AG04450 (cell line): ENCODE data around the gene SCUBE1. TPM values are rescaled to one million over a fixed set of nuclear protein-coding genes. Genes with fewer than 3 reads are reported as not detected.

Experiments used
- CTCF ChIA-PET: fragments of 300-600, 350-600 bp; formaldehyde crosslinking; extraction: SDS; loops from one replicate; lab custom pipeline; 2022; ENCODE audit warnings: antibody characterized with exemption, inconsistent platforms; lab: Charles Lee
- POLR2A ChIA-PET: fragments of 350-600 bp; formaldehyde crosslinking; extraction: SDS; loops from one replicate; lab custom pipeline; 2021; ENCODE audit warnings: antibody characterized with exemption, inconsistent platforms; lab: Yijun Ruan, JAX
- DNase-seq: peaks from one replicate; pipeline ENCODE4 v3.0.0-alpha.2; 2011; ENCODE audit warnings: low read depth, low spot score
- H3K27ac ChIP-seq: one replicate; pipeline ENCODE4 v1.5.1; 2012; ENCODE audit warnings: low read depth, low read length, control low read depth
- H3K27me3 ChIP-seq: one replicate; pipeline ENCODE4 v1.6.0; 2012; ENCODE audit warnings: low read length; ENCODE audit not compliant: control insufficient read depth, insufficient read depth
- H3K4me3 ChIP-seq: 2 replicates; pipeline ENCODE4 v1.5.1; 2011; ENCODE audit warnings: mild to moderate bottlenecking, low read depth, low read length, control low read depth
- H3K9me3 ChIP-seq: 2 replicates; pipeline ENCODE4 v1.5.1; 2012; ENCODE audit warnings: low read length; ENCODE audit not compliant: control insufficient read depth, insufficient read depth
- CTCF ChIP-seq: IDR thresholded peaks from 2 replicates; pipeline ENCODE4 v1.5.1; 2011; ENCODE audit warnings: low read depth, low read length, control low read depth, inconsistent platforms
- polyA plus RNA-seq: library from polyadenylated mRNA; depleted of rRNA; stranded (reverse); fragments of >200 nt; gene quantifications from 2 replicates; pipeline ENCODE4 v1.2.3, GENCODE V29; 2011

The SCUBE1 gene
- polyA plus RNA-seq, 1 experiment: not detected

GRCh38 chr22:43376765-43377547 lies 33.8 kb upstream of the SCUBE1 start:
- no peak for DNase-seq
- POLR2A ChIA-PET: no interaction called here
- H3K9me3 ChIP-seq: peaks cover 3% of the 10 kb centered on the region; the same call in 1 of the 2 replicates
- no peak for TF ChIP-seq CTCF
- H3K27me3 ChIP-seq: peaks cover 13% of the 10 kb centered on the region
- no peak overlapping the region for H3K4me3 ChIP-seq
- no peak overlapping the region for H3K27ac ChIP-seq
- CTCF ChIA-PET: interaction anchor here (1.9 kb wide), 1 partner anchor 30 kb away, joined by 8 read pairs; no protein-coding TSS in a partner anchor

- Histone ChIP-seq H3K9me3 (peaks cover 3% of the 10 kb centered on the region; the same call in 1 of the 2 replicates), H3K27me3 (peaks cover 13% of the 10 kb centered on the region), H3K27ac (no peak overlapping the region), H3K4me3 (no peak overlapping the region)
- CTCF ChIA-PET: interaction anchor here (2.1 kb wide), 1 partner anchor 9 kb away, joined by 5 read pairs; no protein-coding TSS in a partner anchor
- TF ChIP-seq CTCF: no peak
- POLR2A ChIA-PET: no interaction called here
- DNase-seq: no peak
These were observed 32.8 kb upstream of the SCUBE1 start for GRCh38 chr22:43375951-43376455.

- DNase-seq: no peak
- no peak for TF ChIP-seq CTCF
- CTCF ChIA-PET: interaction anchor here (0.6 kb wide), 1 partner anchor 257 kb away, joined by 3 read pairs; no protein-coding TSS in a partner anchor
- Histone ChIP-seq H3K27me3 (peaks cover 6% of the 10 kb centered on the region), H3K9me3 (peaks cover 3% of the 10 kb centered on the region; the same call in 1 of the 2 replicates), H3K27ac (no peak overlapping the region), H3K4me3 (no peak overlapping the region)
- POLR2A ChIA-PET: no interaction called here
These were observed 26.9 kb upstream of the SCUBE1 start for GRCh38 chr22:43370036-43370435.

- Histone ChIP-seq H3K9me3 (no peaks in the 10 kb centered on the region), H3K27ac (no peak overlapping the region), H3K27me3 (peaks cover 6% of the 10 kb centered on the region), H3K4me3 (no peak overlapping the region)
- CTCF ChIA-PET: interaction anchor here (1.6 kb wide), 1 partner anchor 19 kb away, joined by 5 read pairs; no protein-coding TSS in a partner anchor
- no peak for TF ChIP-seq CTCF
- no peak for DNase-seq
- POLR2A ChIA-PET: no interaction called here
These were observed 22.7 kb upstream of the SCUBE1 start for GRCh38 chr22:43365715-43366440.
